DMS 273 treated with DMSO at 0.1 percent for 48 hours (cell line): ENCODE measurements around the gene SMO.

Experiments
- DNase-seq: peaks from one replicate; lab custom pipeline; 2025; lab: John Stamatoyannopoulos, UW

Gene SMO

DNA sequence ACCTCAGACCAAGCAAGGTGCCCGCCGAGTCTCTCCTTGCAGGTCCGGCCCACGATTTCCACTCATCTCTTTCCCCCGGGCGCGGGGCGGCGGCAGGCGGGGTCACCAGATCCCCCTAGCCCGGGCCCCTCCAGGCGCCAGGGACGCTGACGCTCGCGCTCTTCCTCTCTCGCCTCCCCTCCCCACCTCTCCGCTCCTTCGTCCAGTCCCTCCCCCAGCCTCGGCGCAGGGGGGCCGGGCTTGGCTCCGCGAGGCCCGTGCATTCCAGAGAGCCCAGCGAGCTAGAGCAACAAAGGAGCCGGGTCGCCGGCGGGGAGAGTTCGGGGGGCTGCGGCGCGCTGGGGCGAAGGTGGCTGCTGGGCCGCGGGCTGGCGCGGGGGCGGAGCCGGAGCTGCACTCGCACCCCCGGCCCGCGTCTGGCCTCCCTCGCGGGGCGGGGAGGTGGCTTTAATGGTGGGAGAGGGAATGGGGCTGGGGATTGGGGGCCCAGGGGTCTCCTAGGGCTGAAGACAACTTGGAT, at the start of gene SMO:
SMO (plus strand) TSS at position 262 of the 520 bp plus-strand sequence. CDS start 519 bp downstream, outside the sequence.
- DNase-seq: no peak

DNA sequence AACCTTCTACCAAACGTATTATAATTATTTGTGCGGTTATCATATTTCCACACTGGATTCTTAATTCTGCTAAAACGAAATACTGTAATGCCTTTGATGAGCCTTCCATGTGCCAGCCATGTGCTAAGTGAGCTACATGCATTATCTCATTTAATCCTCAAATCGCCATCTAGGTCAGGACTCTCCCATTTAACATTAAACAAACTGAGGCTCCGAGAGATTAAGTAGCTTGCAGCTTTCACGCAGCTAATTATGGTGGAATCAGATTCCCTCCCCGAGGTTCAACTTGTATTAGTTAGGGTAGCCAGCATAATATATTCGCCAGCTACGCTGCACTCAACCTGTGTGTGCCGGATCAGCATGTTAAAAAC, 44.7 kb upstream of the SMO start:
- DNase-seq: no peak

DNA sequence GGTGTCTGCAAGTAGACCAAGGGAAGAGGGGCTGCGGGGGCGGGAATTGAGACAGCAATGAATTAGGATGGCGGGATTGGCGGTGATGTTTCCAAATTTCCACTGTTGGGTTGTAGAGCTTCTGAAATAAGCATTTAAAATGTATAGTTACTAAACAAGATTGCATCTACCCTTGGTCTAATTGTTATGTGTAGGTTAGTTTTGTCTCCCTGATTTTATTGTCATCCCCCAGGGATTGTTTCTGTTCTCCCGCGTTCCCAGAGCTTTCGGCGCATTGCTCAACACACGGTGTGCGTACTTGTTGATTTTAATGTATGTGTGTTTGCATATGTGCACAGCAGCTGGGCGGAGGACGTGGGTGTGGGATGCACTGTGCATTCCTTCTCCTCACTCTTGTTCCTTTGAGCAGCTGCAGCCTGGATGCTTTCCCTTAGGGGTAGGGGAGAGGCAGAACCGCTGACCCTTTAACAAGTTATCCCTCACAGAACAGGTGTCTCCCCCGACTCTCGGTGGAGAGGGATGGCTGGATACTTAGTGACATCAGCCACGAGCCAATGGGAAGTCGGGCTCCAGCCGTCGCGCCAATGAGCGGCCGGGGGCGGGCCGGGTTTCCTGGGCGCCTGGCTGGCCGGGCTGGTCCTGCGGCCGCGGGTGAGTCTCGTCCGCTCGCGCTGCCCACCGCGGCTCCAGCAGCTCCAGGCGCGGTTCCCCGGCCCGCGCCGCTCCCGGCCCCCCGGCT, 44.2 kb upstream of the SMO start, which contains the start of gene TSPAN33:
TSPAN33 (plus strand) TSS at position 613 of the 739 bp plus-strand sequence. CDS start 274 bp downstream, outside the sequence.
- peak; percentile 47 for DNase-seq

DNA sequence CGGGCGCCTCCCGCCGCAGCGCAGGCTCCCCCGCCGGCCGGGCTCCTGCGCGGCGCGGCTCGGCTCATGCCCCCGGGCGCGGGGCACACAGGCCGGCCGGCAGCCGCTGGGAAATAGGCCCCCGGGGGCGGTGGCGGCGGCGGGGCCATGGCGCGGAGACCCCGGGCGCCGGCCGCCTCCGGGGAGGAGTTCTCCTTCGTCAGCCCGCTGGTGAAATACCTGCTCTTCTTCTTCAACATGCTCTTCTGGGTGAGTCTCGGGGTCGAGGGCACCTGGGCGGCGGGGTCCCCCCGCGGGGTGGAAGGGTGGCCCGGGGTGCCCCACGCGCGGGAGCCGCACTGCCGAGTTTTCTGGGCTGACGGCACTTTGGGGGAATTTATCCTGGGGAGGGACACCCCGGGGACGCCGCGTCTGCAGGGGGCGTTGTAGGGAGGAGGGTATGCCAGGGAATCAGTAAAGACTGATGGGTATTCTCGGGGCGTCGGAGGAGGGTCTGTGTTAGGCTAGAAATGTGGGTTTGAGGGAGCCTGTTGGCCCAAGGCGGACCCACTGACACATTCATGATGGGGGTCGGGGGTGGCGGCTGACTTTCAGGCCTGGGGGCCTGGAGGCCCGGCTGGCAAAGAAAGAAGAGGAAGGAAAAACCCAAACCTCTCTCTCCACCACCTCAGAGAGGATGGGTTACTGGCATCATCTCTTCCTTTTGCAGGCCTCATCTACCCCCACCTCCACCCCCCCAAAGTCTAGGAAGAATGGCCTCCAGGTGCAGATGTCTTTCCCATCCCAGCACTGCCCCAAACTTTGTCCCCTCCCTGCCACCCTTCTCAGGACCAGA, 43.4 kb upstream of the SMO start:
- no peak for DNase-seq

DNA sequence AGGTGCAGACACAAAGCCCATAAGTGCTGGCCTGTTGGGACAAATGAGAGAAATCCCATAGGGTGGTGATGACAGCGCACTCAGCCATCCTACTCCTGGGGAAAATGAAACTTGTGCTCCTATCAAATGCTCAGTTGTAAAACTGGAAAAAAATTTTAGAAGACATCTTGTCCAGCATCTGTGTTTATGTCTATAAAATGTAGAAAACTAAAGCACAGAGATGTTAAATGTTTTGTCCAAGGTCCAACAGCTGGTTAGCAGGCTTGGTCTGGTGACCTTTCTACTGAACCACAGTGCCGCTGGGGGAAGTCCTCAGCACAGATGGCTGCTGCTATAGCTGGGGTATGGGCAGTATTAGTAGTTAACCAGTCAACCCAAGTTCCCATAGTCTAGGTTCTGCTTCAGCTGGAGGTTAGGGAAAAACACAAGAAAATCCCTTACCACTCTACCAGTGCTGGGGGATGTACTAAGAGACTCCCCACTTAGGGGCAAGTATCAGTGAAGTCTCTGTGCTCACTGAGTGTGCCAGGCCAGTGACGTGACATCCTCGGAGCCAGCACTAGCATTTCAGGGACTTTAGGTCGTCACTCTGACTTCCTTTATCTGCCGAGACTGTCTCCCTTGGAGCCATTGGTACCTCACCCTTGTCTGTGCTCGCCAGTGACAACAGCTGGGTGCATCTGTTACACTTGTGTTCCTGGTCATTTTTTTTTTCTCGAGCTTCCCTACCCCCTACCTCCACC, 42.0 kb upstream of the SMO start:
- DNase-seq: no peak

DNA sequence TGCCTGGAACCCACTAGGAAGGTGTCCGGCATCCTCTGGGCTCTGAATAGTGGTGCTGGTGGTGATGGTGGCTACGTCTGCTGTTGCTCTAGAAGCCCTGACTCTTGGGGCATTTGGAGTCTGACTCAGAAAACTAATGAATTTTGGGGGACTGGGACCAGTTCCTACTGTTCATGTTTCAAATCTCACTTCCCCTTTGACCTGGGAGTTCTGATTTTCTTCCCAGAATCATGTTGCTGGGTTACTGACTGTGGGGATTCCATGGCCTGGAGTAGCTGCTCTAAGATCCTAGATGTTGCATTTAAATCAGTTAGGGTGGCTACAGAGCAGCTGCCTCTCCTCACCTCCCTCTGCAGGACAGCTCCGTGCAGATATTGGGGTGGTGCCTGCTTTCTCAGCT, 40.7 kb upstream of the SMO start:
- no peak for DNase-seq

DNA sequence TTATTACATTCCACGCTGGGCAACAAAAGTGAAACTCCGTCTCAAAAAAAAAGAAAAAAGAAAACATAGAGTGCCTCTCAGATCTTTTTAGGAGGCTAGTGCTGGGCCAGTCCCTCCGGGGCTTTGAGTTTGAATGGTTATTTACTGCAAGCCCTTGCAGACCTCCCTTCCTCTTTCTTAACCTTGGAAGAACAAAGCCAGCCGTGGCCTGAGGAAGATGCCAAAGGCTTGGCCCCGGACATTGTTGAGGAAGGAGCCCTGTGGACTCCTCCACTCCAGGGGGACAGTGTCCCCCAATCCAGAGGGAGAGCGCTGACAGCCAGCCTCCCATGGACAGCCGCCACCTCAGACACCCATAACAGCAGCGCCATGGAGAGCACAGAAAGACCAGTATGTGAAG, 38.9 kb upstream of the SMO start:
- DNase-seq: no peak

DNA sequence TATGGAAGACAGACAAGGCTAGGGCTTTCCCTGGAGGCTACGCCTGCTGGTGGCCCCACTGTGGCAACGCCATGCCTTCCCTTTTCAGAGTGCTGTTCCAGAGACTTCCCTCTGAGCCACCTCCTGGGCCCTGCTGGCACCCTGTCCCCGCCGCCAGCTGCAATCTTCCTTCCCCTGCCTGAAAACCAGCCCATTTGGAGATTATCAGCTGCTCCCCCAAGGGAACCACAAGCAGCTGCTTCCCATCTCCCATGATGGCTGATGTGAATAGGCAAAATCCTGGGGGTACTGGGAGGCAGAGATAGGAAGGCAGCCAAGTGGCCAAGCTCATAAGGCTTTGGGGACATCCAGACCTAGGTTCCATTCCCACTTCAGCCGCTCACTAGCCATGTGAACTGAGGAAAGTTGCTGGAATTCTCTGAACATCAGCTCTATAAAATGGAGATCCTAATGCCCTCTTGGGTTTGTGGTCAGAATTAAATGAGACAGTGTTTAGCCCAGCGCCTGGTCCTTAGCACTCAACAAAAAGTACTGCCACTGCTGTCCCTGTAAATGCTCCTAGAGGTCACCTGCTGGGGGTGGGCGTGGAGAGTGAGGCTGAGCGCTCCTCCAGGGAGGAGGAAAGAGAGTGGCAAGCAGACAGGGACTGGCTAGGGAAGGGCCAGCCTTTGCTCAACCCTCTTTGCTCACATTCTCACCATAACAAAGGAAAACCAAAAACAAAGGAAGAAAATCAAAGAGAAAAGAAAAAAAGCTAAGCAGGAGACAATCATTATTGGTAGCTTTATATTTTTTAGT, 38.0 kb upstream of the SMO start:
- DNase-seq: no peak

DNA sequence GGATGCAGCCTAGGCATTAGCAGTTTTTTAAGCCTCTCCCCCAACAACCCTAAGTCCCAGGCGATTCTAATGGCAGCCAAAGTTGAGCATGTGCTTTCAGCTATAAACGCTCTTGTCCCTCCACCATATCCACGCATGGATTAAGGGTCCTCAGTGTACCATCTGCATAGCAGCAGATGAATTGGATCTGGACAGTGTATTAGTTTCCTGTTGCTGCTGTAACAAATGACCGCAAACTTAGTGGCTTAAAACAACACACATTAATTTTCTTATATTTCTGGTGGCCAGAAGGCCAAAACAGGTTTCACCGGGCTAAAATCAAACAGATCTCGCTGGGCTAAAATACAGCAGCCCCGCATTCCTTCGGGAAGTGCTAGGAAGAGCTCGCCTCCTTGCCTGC, 30.8 kb upstream of the SMO start:
- DNase-seq: no peak

DNA sequence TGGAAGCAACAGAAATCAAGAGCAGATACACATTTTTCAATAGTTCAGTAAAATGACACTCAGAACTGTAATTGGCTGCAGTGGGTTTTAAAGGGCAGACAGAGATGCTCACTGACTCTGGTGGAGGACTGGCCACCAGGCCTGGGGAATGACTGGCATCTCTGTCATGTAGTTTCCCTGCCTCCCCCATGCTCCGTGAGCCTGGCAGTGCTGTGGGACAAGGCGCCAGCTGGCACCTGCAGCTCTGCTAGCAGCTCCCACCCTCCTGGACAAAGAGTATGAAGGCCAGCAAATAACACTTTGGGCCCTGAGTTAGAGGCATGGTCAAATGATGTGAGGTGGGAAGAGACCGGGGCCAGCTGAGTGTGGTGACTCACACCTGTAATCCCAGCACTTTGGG, 28.9 kb upstream of the SMO start:
- no peak for DNase-seq

DNA sequence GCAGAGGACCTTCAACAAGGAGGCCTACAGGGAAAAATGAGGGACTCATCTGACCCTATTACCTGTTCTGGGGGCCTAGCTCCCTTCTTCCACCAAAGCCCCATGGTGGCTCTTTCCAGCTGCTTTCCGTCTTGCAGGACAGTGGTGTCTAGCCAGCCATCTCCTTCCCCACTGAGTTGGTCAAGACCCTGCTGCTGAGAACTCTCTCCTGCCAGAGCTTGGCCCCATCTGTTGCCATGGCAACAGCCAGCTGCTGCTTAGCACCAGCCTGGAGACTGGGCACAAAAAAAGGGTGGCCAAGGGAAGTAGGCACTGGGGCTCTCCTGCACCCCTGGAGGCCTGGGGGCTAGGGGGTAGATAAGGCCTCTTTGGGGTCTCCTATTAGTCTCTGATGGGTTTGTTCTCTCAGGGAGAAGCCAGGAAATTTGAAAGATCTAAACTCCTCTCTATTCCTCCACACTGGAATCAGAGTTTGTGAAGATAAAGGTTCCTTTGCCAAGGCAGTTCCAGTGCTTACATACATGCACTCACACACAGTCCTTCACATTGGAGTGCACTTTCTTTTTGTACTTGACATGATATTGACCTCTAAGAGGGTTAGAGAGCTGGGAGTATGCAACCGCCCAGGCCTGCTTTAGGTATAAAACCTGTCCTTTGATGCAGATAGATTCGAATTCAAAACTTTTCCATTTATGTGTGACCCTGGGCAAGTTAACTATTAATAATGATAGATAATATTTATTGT, 28.1 kb upstream of the SMO start:
- no peak for DNase-seq

DNA sequence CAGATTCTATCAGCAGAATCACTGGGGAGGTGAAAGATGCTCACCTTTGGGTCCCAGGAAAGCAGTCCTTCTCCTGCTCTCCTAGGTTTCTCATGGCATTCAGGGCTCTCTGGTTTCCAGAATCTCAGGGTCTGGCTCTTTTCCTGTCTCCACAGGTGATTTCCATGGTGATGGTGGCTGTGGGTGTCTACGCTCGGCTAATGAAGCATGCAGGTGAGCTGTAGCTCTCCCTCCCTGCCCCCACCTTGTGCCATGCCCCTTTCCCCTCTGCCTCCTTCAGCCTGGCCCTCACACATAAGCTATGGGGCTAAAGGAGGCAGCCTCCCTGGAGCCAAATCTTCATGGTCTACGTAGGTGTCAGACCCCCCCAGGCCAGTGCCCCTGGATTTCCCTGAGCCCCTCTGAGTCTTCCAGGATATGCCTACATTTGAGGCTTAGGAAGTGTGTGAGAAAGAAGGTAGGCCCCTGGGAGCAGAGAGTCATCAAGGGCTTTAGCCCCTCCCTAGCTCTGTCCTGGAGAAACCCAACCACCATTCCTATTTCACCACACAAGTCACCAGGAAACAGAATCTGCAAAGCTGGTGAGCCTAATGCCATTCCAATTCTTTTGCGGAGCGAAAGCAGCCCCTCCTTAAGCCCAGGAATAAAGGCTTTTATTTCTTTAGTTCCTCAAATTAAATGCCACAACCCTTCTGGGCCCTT, 26.8 kb upstream of the SMO start:
- DNase-seq: no peak

DNA sequence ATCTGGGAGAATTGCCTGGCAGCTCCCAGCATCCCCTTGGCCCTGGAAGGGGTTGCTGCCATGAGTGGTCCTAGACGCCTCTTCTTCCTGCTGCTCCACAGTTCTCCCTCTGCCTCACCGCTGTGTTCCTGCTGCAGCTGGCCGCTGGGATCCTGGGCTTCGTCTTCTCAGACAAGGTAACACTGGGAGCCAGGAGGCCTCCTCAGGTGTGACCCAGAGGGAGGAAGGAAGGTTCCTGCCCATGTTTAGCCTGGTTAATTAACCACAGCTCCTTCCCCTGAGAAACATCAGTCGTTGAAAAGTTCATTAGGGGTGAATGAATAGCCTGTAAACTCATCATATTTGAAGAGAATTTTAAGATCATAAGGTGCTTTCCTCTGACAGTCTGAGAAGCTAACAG, 25.7 kb upstream of the SMO start:
- DNase-seq: no peak

DNA sequence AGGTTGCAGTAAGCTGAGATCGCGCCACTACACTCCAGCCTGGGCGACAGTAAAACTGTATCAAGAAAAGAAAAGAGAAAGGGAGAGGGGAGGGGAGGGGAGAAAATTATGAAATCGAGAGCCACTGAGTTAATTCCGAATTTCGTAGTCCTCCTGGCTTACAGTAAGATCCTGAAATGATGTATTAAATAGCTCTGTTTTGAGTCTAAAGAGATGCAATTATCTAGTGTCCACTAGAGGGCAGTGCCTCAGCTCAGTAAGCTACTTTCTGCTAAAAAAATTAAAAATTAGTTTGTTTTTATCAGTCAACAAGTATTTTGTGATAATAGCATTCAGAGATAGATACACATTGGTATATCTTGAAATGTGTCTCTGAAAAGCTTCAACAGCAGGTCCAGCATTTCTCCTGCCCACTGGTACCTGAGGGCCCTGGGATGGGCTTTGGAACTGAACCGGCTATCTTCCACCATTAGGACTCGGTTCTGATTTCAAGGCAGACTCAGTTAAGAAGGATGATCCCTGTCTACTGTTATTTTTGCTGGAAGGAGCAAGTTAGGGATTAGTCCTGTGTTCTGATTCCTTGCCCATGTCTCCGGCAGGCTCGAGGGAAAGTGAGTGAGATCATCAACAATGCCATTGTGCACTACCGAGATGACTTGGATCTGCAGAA, 24.4 kb upstream of the SMO start:
- no peak for DNase-seq

DNA sequence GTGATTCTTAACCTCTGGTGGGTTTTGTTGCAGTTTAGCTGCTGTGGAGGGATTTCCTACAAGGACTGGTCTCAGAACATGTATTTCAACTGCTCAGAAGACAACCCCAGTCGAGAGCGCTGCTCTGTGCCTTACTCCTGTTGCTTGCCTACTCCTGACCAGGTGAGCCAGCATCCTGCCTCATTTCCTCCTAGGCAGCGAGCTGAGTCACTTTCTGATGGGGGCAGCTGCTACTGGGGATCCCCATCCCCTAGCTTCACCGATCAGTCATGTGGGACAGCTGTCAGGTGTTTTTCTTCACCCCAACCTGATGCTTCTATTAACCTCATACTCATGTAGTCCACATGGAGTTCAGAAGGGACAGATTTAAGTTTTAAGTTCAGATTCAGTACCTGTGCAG, 21.7 kb upstream of the SMO start:
- DNase-seq: no peak

DNA sequence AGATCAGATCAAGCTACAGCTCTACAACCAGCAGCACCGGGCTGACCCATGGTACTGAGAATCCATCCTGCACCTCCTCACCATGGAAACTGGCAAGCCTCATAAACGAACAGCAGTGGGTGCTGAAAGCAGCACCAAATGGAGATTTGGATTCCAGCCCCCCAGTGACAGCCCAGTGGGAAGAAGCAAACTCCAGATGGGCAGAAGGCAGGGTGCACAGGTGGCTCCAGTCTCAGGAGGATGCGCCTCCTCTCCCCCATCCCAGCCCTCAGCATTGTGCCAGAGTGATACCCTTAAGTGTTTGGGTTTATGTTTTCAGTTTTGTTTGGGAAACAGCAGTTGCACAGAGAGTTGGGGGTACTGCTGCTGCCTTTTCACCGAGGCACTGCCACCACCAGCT, 20.6 kb upstream of the SMO start:
- DNase-seq: peak; percentile 51

DNA sequence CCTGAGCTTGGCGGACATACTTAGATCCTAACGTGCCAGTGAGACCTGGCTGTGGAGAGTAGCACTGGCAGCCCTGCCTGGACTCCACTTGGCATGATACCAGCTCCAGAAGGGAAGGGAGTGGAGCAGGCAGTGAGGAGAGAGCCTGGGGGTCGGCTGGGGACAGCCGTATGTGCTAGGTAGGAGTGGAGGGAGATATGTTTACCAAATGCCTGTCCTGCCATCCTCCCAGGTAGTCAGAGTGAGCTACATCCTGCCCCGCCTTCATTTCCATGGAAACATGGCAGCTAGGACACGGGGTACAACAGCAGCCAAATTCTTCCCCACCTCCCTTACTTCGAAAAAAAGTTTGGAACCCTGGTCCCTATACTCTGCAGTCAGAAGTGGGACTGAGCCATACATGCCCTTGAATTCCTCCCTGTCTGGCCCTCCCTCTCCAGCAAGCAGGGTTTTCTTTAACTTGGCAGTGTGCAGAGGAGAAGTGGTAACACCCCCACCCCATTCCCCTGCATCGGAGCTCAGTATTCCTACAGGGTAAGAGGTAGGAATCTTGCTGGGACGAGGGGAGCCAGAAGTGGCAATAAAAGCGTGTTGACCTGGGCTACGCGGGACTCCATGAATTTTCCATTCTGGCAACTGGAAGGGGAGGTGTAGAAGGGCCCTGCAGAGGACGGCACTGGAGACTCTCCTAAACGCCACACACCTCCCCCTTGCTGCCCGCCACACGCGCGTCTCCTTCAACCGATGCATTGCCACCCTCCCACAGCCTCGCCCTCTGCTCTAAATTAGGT, 20.0 kb upstream of the SMO start:
- peak; percentile 52 for DNase-seq

DNA sequence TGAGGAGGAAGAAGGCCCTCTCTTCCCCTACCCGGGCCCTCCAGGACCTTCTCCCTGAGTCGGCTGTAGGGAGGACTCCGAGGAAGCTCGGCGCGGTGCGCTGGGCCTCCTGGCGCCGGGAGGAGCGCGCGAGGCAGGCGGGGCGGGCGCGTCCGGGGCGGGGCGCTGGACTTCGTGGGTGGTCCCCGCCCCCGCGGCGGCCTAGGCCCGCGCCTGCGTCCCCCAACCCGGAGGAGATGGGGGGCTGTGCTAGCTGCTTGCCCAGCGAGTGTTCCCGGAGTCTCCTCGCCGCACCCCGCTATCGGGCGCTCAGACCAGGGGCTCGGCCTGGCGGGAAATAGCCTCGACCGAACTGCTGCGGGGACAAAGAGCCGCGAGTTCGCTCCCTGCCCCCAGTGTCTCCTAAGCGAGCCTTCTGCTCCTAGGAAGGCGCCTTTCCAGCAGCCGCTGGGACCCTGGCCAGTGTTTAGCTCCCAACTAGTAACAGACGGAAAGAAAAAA, 19.2 kb upstream of the SMO start:
- DNase-seq: no peak
